KMS-11 (cell line): ENCODE measurements around the gene SRPK3.

Experiments
- H2AFZ ChIP-seq: fragments of 200-600 bp; sonication (generic); 2 replicates; pipeline ENCODE4 v1.6.1; 2016; ENCODE audit warnings: antibody characterized with exemption, mixed run types, low read depth
- H3K27ac ChIP-seq: fragments of 200-600 bp; sonication (generic); 2 replicates; pipeline ENCODE4 v1.6.1; 2016; ENCODE audit warnings: mild to moderate bottlenecking, mixed run types
- H3K27me3 ChIP-seq: fragments of 200-600 bp; sonication (generic); 2 replicates; pipeline ENCODE4 v1.6.1; 2017; ENCODE audit warnings: mild to moderate bottlenecking, low read depth, mixed run types, moderate library complexity; ENCODE audit not compliant: insufficient read depth
- H3K36me3 ChIP-seq: fragments of 200-600 bp; sonication (generic); 2 replicates; pipeline ENCODE4 v1.6.1; 2017; ENCODE audit warnings: mild to moderate bottlenecking, mixed run types; ENCODE audit not compliant: insufficient read depth
- H3K4me1 ChIP-seq: fragments of 200-600 bp; sonication (generic); 2 replicates; pipeline ENCODE4 v1.6.1; 2016; ENCODE audit warnings: mild to moderate bottlenecking, low read depth, mixed run types; ENCODE audit not compliant: poor library complexity, severe bottlenecking
- H3K4me2 ChIP-seq: fragments of 200-600 bp; sonication (generic); 2 replicates; pipeline ENCODE4 v1.7.0; 2016; ENCODE audit warnings: mild to moderate bottlenecking, mixed run types
- H3K4me3 ChIP-seq: fragments of 200-600 bp; sonication (generic); IDR thresholded peaks from 2 replicates; pipeline ENCODE4 v1.6.1; 2017; ENCODE audit warnings: low read depth, low read length, mixed read lengths; ENCODE audit not compliant: insufficient read depth
- H3K79me2 ChIP-seq: fragments of 200-600 bp; sonication (generic); 2 replicates; pipeline ENCODE4 v1.6.1; 2016; ENCODE audit warnings: low read depth, mixed run types; ENCODE audit not compliant: insufficient read depth
- H3K9ac ChIP-seq: fragments of 200-600 bp; sonication (generic); 2 replicates; pipeline ENCODE4 v1.6.1; 2016; ENCODE audit warnings: mild to moderate bottlenecking, mixed run types
- H4K20me1 ChIP-seq: fragments of 200-600 bp; sonication (generic); 2 replicates; pipeline ENCODE4 v1.6.1; 2016; ENCODE audit warnings: mild to moderate bottlenecking, mixed run types; ENCODE audit not compliant: insufficient read depth
- CTCF ChIP-seq: fragments of 200-600 bp; sonication (generic); conservative IDR thresholded peaks from 2 replicates; pipeline ENCODE4 v1.6.1; 2017; ENCODE audit warnings: low read depth, mild to moderate bottlenecking, antibody characterized with exemption, low read length, moderate library complexity, mixed read lengths

Gene SRPK3

GRCh38 chrX:153820601-153821000 lies 39.8 kb downstream of the SRPK3 start:
- no peaks in the 10 kb centered on the region for H4K20me1 ChIP-seq
- H3K79me2 ChIP-seq = no peaks in the 10 kb centered on the region
- H3K4me1 ChIP-seq = no peaks in the 10 kb centered on the region
- H2AFZ ChIP-seq = no peak overlapping the region
- no peak overlapping the region for H3K4me2 ChIP-seq
- no peak for TF ChIP-seq CTCF
- no peaks in the 10 kb centered on the region for H3K36me3 ChIP-seq
- H3K27me3 ChIP-seq = peaks cover 46% of the 10 kb centered on the region; the same call in 1 of the 2 replicates
- no peak overlapping the region for H3K9ac ChIP-seq
- H3K4me3 ChIP-seq = no peak overlapping the region
- H3K27ac ChIP-seq = no peak overlapping the region

DNA sequence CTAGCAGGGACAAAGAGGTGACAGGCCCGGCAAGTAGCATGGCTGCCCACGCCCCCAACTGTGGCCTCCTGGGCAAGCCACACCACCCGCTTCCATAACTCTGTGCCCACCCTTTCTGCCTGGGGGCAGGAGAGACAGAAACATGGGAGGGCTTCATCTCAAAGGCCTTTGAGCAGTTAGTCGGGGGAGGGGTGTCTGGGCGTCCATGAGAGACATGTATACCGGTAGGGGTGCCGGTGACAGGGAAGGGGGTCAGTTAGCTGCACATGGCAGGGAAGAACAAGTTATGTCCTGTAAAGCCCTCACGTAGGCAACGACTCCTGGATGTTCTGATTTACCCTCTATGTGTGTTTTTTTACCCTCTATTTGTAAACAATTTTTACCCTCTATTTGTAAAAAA lies 40.2 kb downstream of the SRPK3 start:
- Histone ChIP-seq H2AFZ (no peak overlapping the region), H3K27me3 (peaks cover 47% of the 10 kb centered on the region; the same call in 1 of the 2 replicates), H3K4me1 (no peaks in the 10 kb centered on the region), H3K27ac (no peak overlapping the region), H3K79me2 (no peaks in the 10 kb centered on the region), H3K4me2 (no peak overlapping the region), H4K20me1 (no peaks in the 10 kb centered on the region), H3K4me3 (no peak overlapping the region), H3K36me3 (no peaks in the 10 kb centered on the region), H3K9ac (no peak overlapping the region)
- no peak for TF ChIP-seq CTCF

DNA sequence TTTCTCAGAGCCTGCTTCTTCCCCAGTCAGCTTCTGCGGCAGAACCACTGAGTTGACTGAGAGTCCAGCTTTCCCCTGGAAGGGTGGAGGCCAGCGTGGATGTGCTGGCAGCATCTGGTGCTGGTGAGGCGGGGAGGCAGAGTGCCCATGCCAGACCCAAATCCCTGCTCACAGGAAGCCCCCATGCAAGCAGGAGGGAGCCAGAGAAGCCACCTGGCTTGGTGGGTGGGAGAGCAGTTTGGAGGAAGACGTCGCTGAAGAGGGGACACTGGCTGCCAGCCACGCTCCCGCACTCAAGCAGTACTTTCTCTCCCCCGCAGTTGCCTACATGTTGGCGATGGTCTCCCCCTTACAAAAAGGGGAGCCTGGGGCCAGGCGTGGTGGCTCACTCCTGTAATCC lies 43.5 kb downstream of the SRPK3 start:
- H2AFZ ChIP-seq = no peak overlapping the region
- peaks cover 38% of the 10 kb centered on the region; the same call in 1 of the 2 replicates for H3K27me3 ChIP-seq
- H3K4me2 ChIP-seq = no peak overlapping the region
- H3K79me2 ChIP-seq = no peaks in the 10 kb centered on the region
- no peak overlapping the region for H3K27ac ChIP-seq
- no peaks in the 10 kb centered on the region for H3K4me1 ChIP-seq
- no peaks in the 10 kb centered on the region for H3K36me3 ChIP-seq
- no peak for TF ChIP-seq CTCF
- H3K4me3 ChIP-seq = no peak overlapping the region
- no peaks in the 10 kb centered on the region for H4K20me1 ChIP-seq
- no peak overlapping the region for H3K9ac ChIP-seq

DNA sequence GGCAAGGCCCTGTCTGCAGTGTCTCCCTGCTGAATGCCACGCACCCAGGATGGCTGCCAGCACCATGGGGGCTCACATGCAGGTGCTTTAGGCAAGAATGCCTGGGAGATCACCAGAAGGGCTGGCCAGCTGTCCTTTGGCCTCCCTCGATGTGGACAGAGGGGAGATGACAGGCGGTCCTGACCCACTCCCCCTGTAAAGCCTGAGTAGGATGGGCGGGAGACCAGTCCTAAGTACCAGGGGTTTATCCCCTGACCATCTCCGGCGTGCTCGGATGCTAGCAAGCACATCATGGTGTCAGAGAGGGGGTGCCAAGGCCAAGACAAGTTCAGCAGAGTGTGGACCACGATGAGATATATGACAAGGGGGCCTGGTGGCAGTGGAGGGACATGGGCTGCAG lies 44.2 kb downstream of the SRPK3 start:
- no peak overlapping the region for H3K4me3 ChIP-seq

More for the DNA sequence above, 44.2 kb downstream of the SRPK3 start:
- H3K27ac ChIP-seq = no peak overlapping the region
- H4K20me1 ChIP-seq = no peaks in the 10 kb centered on the region
- no peaks in the 10 kb centered on the region for H3K4me1 ChIP-seq
- H3K79me2 ChIP-seq = no peaks in the 10 kb centered on the region
- no peak overlapping the region for H3K9ac ChIP-seq
- H2AFZ ChIP-seq = no peak overlapping the region
- no peaks in the 10 kb centered on the region for H3K36me3 ChIP-seq
- H3K4me2 ChIP-seq = no peak overlapping the region
- peaks cover 32% of the 10 kb centered on the region; the same call in 1 of the 2 replicates for H3K27me3 ChIP-seq
- no peak for TF ChIP-seq CTCF
